NCI-H2081 treated with DMSO at 0.1 percent for 48 hours (cell line): ENCODE data around the gene DNAJC2.
A peak's percentile ranks its signal among the peaks of the same experiment; 100 is the strongest.

Experiments
- DNase-seq: peaks from one replicate; lab custom pipeline; 2025; lab: John Stamatoyannopoulos, UW

Gene DNAJC2

GRCh38 chr7:103344453-103345149 is at the start of gene DNAJC2:
Gene DNAJC2, minus strand, starts transcription at chr7:103344767. Its CDS starts 145 bp downstream, at chr7:103344622.
- DNase-seq: peak; percentile 60

- no peak for DNase-seq
These were observed 47.4 kb upstream of the DNAJC2 start for GRCh38 chr7:103391976-103392375.

- no peak for DNase-seq
These were observed 46.6 kb upstream of the DNAJC2 start for GRCh38 chr7:103391150-103391549.

GRCh38 chr7:103389263-103389662 is 44.7 kb upstream of the DNAJC2 start:
- DNase-seq: no peak

- DNase-seq: no peak
These were observed 44.0 kb upstream of the DNAJC2 start for GRCh38 chr7:103388469-103389140.

GRCh38 chr7:103387242-103387641 is 42.7 kb upstream of the DNAJC2 start:
- DNase-seq: no peak

- DNase-seq: no peak
These were observed 37.5 kb upstream of the DNAJC2 start for GRCh38 chr7:103382032-103382402.

GRCh38 chr7:103381280-103382031 is 36.9 kb upstream of the DNAJC2 start:
- no peak for DNase-seq

- DNase-seq: no peak
These were observed 36.0 kb upstream of the DNAJC2 start for GRCh38 chr7:103380395-103381191.

- DNase-seq: no peak
These were observed 34.9 kb upstream of the DNAJC2 start for GRCh38 chr7:103379270-103379975.

GRCh38 chr7:103373866-103374643 is 29.5 kb upstream of the DNAJC2 start:
- DNase-seq: no peak

GRCh38 chr7:103369432-103369831 is 24.9 kb upstream of the DNAJC2 start:
- no peak for DNase-seq

GRCh38 chr7:103349805-103350204 is 5.2 kb upstream of the DNAJC2 start:
- no peak for DNase-seq

GRCh38 chr7:103348959-103349358 is 4.4 kb upstream of the DNAJC2 start:
- no peak for DNase-seq

GRCh38 chr7:103348452-103348851 is 3.9 kb upstream of the DNAJC2 start:
- no peak for DNase-seq

GRCh38 chr7:103347507-103348267 is 3.1 kb upstream of the DNAJC2 start, which contains the start of gene PSMC2:
Gene PSMC2, plus strand, starts transcription at chr7:103347643. Its CDS starts 69 bp downstream, at chr7:103347712.
- DNase-seq: peak; percentile 84

- no peak for DNase-seq
These were observed 1.8 kb upstream of the DNAJC2 start for GRCh38 chr7:103346396-103346795.

- DNase-seq: no peak
These were observed 662 bp downstream of the DNAJC2 start for GRCh38 chr7:103343758-103344452.

- no peak for DNase-seq
These were observed 1.2 kb downstream of the DNAJC2 start for GRCh38 chr7:103343332-103343731.
